HEK293 (cell line): ENCODE data around the gene UXS1.

Source experiments
- CTCF ChIA-PET: fragments of 350-600 bp; formaldehyde crosslinking; extraction: SDS; loops from one replicate; lab custom pipeline; 2021; ENCODE audit warnings: antibody characterized with exemption; lab: Yijun Ruan, JAX
- POLR2A ChIA-PET: fragments of 300-600 bp; formaldehyde crosslinking; extraction: SDS; loops from one replicate; lab custom pipeline; 2020; ENCODE audit warnings: antibody characterized with exemption, inconsistent platforms; lab: Yijun Ruan, JAX
- H3K27ac ChIP-seq: fragments of 200-500 bp; sonication (Bioruptor generic); 2 replicates; pipeline ENCODE4 v1.5.1; 2014; ENCODE audit warnings: low read depth, low read length, control low read depth, inconsistent platforms; ENCODE audit errors: extremely low read depth
- H3K36me3 ChIP-seq, 2 experiments: fragments of 200-500 bp in 1 of 2; sonication (Bioruptor generic) in 1 of 2; 1 replicate in 1 of 2; 2 replicates in 1 of 2; pipeline ENCODE4 v1.5.1; 2014 to 2017; ENCODE audit warnings: inconsistent platforms in 2 of 2, low read length in 2 of 2; ENCODE audit not compliant: control insufficient read depth in 2 of 2, insufficient read depth in 1 of 2
- H3K4me1 ChIP-seq: fragments of 200-500 bp; sonication (Bioruptor generic); 2 replicates; pipeline ENCODE4 v1.5.1; 2014; ENCODE audit warnings: mild to moderate bottlenecking, low read length, inconsistent platforms; ENCODE audit not compliant: control insufficient read depth, insufficient read depth
- H3K4me3 ChIP-seq: 2 replicates; pipeline ENCODE4 v1.5.1; 2011; ENCODE audit warnings: low read depth, mild to moderate bottlenecking, control low read depth, low read length, moderate library complexity
- H3K9me3 ChIP-seq: fragments of 200-500 bp; sonication (Bioruptor generic); 2 replicates; pipeline ENCODE4 v1.5.1; 2014; ENCODE audit warnings: low read depth, low read length, inconsistent platforms; ENCODE audit not compliant: control insufficient read depth, insufficient read depth
- CTCF ChIP-seq: fragments of 450-650 bp; formaldehyde crosslinking; IDR thresholded peaks from 2 replicates; pipeline ENCODE4 v1.5.1; 2016; ENCODE audit warnings: missing biosample characterization, missing genetic modification characterization
- KLF7 ChIP-seq: fragments of 450-650 bp; formaldehyde crosslinking; IDR thresholded peaks from 2 replicates; pipeline ENCODE4 v1.5.1; 2016; ENCODE audit warnings: missing biosample characterization, missing genetic modification characterization, borderline replicate concordance
- PATZ1 ChIP-seq: fragments of 450-650 bp; formaldehyde crosslinking; IDR thresholded peaks from 2 replicates; pipeline ENCODE4 v1.5.1; 2016; ENCODE audit warnings: missing biosample characterization, missing genetic modification characterization
- PRDM6 ChIP-seq: fragments of 450-650 bp; formaldehyde crosslinking; IDR thresholded peaks from 2 replicates; pipeline ENCODE4 v1.5.1; 2017; ENCODE audit warnings: missing biosample characterization, missing genetic modification characterization
- RBAK ChIP-seq: fragments of 450-650 bp; formaldehyde crosslinking; IDR thresholded peaks from 2 replicates; pipeline ENCODE4 v1.5.1; 2016; ENCODE audit warnings: missing biosample characterization, missing genetic modification characterization
- ZBTB1 ChIP-seq: fragments of 450-650 bp; formaldehyde crosslinking; IDR thresholded peaks from 2 replicates; pipeline ENCODE4 v1.5.1; 2016; ENCODE audit warnings: missing biosample characterization, missing genetic modification characterization
- ZBTB21 ChIP-seq: fragments of 450-650 bp; formaldehyde crosslinking; IDR thresholded peaks from 2 replicates; pipeline ENCODE4 v1.5.1; 2017; ENCODE audit warnings: missing biosample characterization, missing genetic modification characterization
- ZFP37 ChIP-seq: fragments of 450-650 bp; formaldehyde crosslinking; IDR thresholded peaks from 2 replicates; pipeline ENCODE4 v1.5.1; 2016; ENCODE audit warnings: missing biosample characterization, missing genetic modification characterization
- ZFP41 ChIP-seq: fragments of 450-650 bp; formaldehyde crosslinking; IDR thresholded peaks from 2 replicates; pipeline ENCODE4 v1.5.1; 2016; ENCODE audit warnings: missing biosample characterization, missing genetic modification characterization, borderline replicate concordance
- ZNF112 ChIP-seq: fragments of 450-650 bp; formaldehyde crosslinking; IDR thresholded peaks from 2 replicates; pipeline ENCODE4 v1.5.0; 2017; ENCODE audit warnings: missing biosample characterization, missing genetic modification characterization
- ZNF2 ChIP-seq: fragments of 450-650 bp; formaldehyde crosslinking; IDR thresholded peaks from 2 replicates; pipeline ENCODE4 v1.5.1; 2016; ENCODE audit warnings: missing biosample characterization, missing genetic modification characterization
- ZNF211 ChIP-seq: fragments of 450-650 bp; formaldehyde crosslinking; IDR thresholded peaks from 2 replicates; pipeline ENCODE4 v1.5.1; 2016; ENCODE audit warnings: low read depth, missing biosample characterization, missing genetic modification characterization
- ZNF214 ChIP-seq: fragments of 450-650 bp; formaldehyde crosslinking; IDR thresholded peaks from 2 replicates; pipeline ENCODE4 v1.5.1; 2017; ENCODE audit warnings: missing biosample characterization, mild to moderate bottlenecking, missing genetic modification characterization, borderline replicate concordance
- ZNF221 ChIP-seq: fragments of 450-650 bp; formaldehyde crosslinking; IDR thresholded peaks from 2 replicates; pipeline ENCODE4 v1.5.1; 2017; ENCODE audit warnings: missing biosample characterization, missing genetic modification characterization, borderline replicate concordance
- ZNF248 ChIP-seq: fragments of 450-650 bp; formaldehyde crosslinking; IDR thresholded peaks from 2 replicates; pipeline ENCODE4 v1.5.1; 2017; ENCODE audit warnings: missing biosample characterization, missing genetic modification characterization
- ZNF280C ChIP-seq: fragments of 450-650 bp; formaldehyde crosslinking; IDR thresholded peaks from 2 replicates; pipeline ENCODE4 v1.5.1; 2016; ENCODE audit warnings: missing biosample characterization, missing genetic modification characterization
- ZNF366 ChIP-seq: fragments of 450-650 bp; formaldehyde crosslinking; conservative IDR thresholded peaks from 2 replicates; pipeline ENCODE4 v1.5.1; 2016; ENCODE audit warnings: missing biosample characterization, missing genetic modification characterization
- ZNF37A ChIP-seq: fragments of 450-650 bp; IDR thresholded peaks from 2 replicates; pipeline ENCODE4 v1.5.1; 2018; ENCODE audit warnings: missing biosample characterization, missing genetic modification characterization
- ZNF433 ChIP-seq: fragments of 450-650 bp; formaldehyde crosslinking; IDR thresholded peaks from 2 replicates; pipeline ENCODE4 v1.5.1; 2016; ENCODE audit warnings: missing biosample characterization, missing genetic modification characterization, low read depth
- ZNF624 ChIP-seq: fragments of 450-650 bp; formaldehyde crosslinking; IDR thresholded peaks from 2 replicates; pipeline ENCODE4 v1.5.1; 2017; ENCODE audit warnings: missing biosample characterization, missing genetic modification characterization
- ZNF785 ChIP-seq: fragments of 450-650 bp; formaldehyde crosslinking; IDR thresholded peaks from 2 replicates; pipeline ENCODE4 v1.5.1; 2016; ENCODE audit warnings: missing biosample characterization, missing genetic modification characterization
- ZNF792 ChIP-seq: fragments of 450-650 bp; formaldehyde crosslinking; IDR thresholded peaks from 2 replicates; pipeline ENCODE4 v1.5.1; 2016; ENCODE audit warnings: missing biosample characterization, missing genetic modification characterization
- ZSCAN30 ChIP-seq: fragments of 450-650 bp; IDR thresholded peaks from 2 replicates; pipeline ENCODE4 v1.5.1; 2018; ENCODE audit warnings: missing biosample characterization, mild to moderate bottlenecking, missing genetic modification characterization, moderate library complexity
- ZXDB ChIP-seq: fragments of 450-650 bp; formaldehyde crosslinking; IDR thresholded peaks from 2 replicates; pipeline ENCODE4 v1.5.1; 2016; ENCODE audit warnings: missing biosample characterization, missing genetic modification characterization

The UXS1 gene

GRCh38 chr2:106062627-106063026, 131.5 kb downstream of the UXS1 start:
- H3K4me1 ChIP-seq, result no peaks in the 10 kb centered on the region
- no peak overlapping the region for H3K27ac ChIP-seq
- H3K9me3 ChIP-seq, result no peaks in the 10 kb centered on the region
- CTCF ChIA-PET, result no interaction called here
- POLR2A ChIA-PET, result no interaction called here
- H3K36me3 ChIP-seq, result no peaks in the 10 kb centered on the region
- no peak for TF ChIP-seq RBAK (tag by site-specific recombination)
- no peak for TF ChIP-seq ZNF792 (tag by site-specific recombination)
- no peak for TF ChIP-seq KLF7 (tag by site-specific recombination)
- no peak for TF ChIP-seq ZNF112 (tag by site-specific recombination)
- TF ChIP-seq PATZ1 (tag by site-specific recombination), result no peak
- no peak for TF ChIP-seq CTCF (tag by site-specific recombination)
- TF ChIP-seq ZNF624 (tag by site-specific recombination), result no peak
- TF ChIP-seq ZNF221 (tag by site-specific recombination), result no peak
- no peak for TF ChIP-seq ZNF366 (tag by site-specific recombination)
- no peak for TF ChIP-seq ZNF2 (tag by site-specific recombination)
- no peak for TF ChIP-seq ZNF211
- no peak for TF ChIP-seq ZNF37A (tag by site-specific recombination)
- TF ChIP-seq, all 188 proteins: peak for 0
- no peak overlapping the region for H3K4me3 ChIP-seq

- no peak overlapping the region for H3K27ac ChIP-seq
- no peak overlapping the region for H3K4me3 ChIP-seq
- no peaks in the 10 kb centered on the region for H3K4me1 ChIP-seq
- ChIA-PET POLR2A (no interaction called here), CTCF (no interaction called here)
- H3K9me3 ChIP-seq, result no peaks in the 10 kb centered on the region
- no peaks in the 10 kb centered on the region for H3K36me3 ChIP-seq
- no peak for TF ChIP-seq ZNF785 (tag by site-specific recombination)
- no peak for TF ChIP-seq ZBTB1
- no peak for TF ChIP-seq ZXDB (tag by site-specific recombination)
Observed at GRCh38 chr2:106061611-106062349, 132.3 kb downstream of the UXS1 start.

- ChIA-PET CTCF (no interaction called here), POLR2A (no interaction called here)
- Histone ChIP-seq H3K4me1 (no peaks in the 10 kb centered on the region), H3K36me3 (no peaks in the 10 kb centered on the region), H3K27ac (no peak overlapping the region), H3K4me3 (no peak overlapping the region), H3K9me3 (no peaks in the 10 kb centered on the region)
- TF ChIP-seq ZFP41 (tag by site-specific recombination), result no peak
- no peak for TF ChIP-seq ZBTB21 (tag by site-specific recombination)
- TF ChIP-seq RBAK (tag by site-specific recombination), result no peak
- TF ChIP-seq ZFP37 (tag by site-specific recombination), result no peak
- no peak for TF ChIP-seq ZNF433 (tag by site-specific recombination)
- TF ChIP-seq ZNF280C, result no peak
- TF ChIP-seq ZXDB (tag by site-specific recombination), result no peak
- TF ChIP-seq PRDM6 (tag by site-specific recombination), result no peak
- no peak for TF ChIP-seq ZSCAN30 (tag by site-specific recombination)
- no peak for TF ChIP-seq ZNF214 (tag by site-specific recombination)
- no peak for TF ChIP-seq ZNF248 (tag by site-specific recombination)
Observed at GRCh38 chr2:106059416-106060065, 134.6 kb downstream of the UXS1 start.
